DMS 273 (cell line): Measurements from ENCODE around the gene DOHH.

ENCODE experiments used
- DNase-seq: peaks from one replicate; lab custom pipeline; 2025; ENCODE audit not compliant: unreplicated experiment; lab: John Stamatoyannopoulos, UW

DOHH gene

DNA sequence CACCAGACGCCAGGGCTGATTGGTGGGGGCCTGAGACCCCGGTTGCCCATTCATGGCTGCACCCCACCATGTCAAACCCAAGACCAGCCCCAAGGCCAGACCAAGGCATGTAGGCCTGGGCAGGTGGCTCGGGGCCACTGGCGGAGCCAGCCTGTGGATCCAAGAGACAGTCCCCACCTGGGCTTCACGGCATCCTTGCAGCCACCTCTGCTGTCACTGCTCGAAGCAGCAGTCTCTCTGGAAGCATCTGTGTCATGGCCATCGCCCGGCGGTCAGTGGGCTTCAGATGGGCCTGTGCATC is 34.7 kb upstream of the DOHH start:
- DNase-seq: no peak

DNA sequence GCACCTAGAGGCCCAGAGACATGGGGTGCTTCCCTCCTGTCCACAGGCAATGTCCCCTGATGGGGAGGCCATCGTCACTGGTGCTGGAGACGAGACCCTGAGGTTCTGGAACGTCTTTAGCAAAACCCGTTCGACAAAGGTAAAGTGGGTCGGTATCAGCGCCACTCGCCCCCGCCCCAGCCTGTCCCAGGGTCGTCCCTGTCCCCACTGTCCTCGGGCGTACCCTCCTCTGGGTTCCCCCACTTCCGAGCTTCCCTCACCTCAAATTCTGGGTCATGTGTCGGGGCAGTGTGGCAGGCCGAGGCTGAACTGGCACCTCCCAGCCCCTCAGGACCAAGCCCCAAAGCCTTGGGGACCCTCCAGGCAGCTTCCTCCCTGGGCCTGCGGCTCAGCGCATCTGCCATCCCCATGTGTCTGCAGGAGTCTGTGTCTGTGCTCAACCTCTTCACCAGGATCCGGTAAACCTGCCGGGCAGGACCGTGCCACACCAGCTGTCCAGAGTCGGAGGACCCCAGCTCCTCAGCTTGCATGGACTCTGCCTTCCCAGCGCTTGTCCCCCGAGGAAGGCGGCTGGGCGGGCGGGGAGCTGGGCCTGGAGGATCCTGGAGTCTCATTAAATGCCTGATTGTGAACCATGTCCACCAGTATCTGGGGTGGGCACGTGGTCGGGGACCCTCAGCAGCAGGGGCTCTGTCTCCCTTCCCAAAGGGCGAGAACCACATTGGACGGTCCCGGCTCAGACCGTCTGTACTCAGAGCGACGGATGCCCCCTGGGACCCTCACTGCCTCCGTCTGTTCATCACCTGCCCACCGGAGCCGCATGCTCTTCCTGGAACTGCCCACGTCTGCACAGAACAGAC is 34.1 kb upstream of the DOHH start:
- DNase-seq: no peak

GRCh38 chr19:3533563-3534216 is 33.2 kb upstream of the DOHH start:
- no peak for DNase-seq

GRCh38 chr19:3533033-3533432 is 32.6 kb upstream of the DOHH start:
- DNase-seq: no peak

- DNase-seq: no peak
Observed at GRCh38 chr19:3532154-3532786, 31.8 kb upstream of the DOHH start.

DNA sequence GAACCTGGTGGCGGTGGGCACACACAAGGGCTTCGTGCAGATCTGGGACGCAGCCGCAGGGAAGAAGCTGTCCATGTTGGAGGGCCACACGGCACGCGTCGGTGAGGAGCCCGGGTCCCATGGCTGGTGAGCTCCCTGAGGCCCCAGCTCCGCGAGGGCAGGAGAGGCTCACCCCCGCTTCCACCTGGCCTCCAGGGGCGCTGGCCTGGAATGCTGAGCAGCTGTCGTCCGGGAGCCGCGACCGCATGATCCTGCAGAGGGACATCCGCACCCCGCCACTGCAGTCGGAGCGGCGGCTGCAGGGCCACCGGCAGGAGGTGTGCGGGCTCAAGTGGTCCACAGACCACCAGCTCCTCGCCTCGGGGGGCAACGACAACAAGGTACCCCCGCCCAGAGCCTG is 31.2 kb upstream of the DOHH start:
- DNase-seq: no peak

DNA sequence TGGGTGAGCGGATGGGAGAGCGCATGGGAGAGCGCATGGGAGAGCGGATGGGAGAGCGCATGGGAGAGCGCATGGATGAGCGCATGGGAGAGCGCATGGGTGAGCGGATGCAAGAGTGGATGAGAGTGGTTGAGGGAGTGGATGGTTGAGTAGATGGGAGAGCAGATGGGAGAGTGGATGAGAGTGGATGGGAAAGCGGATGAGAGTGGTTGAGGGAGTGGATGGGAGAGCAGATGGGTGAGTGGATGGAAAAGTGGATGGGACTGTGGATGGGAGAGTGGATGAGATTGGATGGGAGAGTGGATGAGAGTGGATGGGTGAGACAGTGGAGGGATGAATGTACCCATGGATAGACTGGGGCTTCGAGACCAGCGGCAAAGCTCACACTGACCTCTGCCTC is 29.9 kb upstream of the DOHH start:
- DNase-seq: no peak

DNA sequence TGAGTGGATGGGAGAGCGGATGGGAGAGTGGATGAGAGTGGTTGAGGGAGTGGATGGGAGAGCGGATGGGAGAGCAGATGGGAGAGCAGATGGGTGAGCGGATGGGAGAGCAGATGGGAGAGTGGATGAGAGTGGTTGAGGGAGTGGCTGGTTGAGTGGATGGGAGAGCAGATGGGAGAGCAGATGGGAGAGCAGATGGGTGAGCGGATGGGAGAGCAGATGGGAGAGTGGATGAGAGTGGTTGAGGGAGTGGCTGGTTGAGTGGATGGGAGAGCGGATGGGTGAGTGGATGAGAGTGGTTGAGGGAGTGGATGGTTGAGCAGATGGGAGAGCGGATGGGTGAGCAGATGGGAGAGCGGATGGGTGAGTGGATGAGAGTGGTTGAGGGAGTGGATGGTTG is 28.8 kb upstream of the DOHH start:
- DNase-seq: peak; percentile 64

GRCh38 chr19:3528539-3529211 is 28.2 kb upstream of the DOHH start:
- DNase-seq: no peak

DNA sequence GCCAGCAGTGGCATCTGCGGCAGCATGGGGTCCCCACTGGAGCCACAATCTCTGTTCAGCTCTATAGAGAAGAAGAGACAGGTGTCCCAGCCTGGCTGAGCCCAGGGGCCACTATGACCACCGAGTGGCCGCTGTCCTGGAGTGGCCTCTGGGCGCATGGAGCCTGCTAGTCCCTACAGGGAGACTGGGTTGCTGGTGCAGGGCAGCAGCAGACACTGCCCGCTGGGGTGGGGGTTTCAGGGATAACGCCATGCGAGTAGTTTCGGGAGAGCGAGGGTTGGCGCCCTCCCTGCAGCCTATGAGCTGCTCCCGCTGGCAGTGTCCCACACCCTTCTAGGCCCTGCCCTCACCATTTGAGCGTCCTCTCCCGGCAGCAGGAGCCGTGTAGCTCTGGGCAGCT is 27.6 kb upstream of the DOHH start:
- DNase-seq: no peak

- no peak for DNase-seq
Observed at GRCh38 chr19:3527238-3527910, 26.9 kb upstream of the DOHH start.

- DNase-seq: no peak
Observed at GRCh38 chr19:3526507-3527237, 26.2 kb upstream of the DOHH start.

- no peak for DNase-seq
Observed at GRCh38 chr19:3524904-3525451, 24.5 kb upstream of the DOHH start.

- DNase-seq: no peak
Observed at GRCh38 chr19:3524078-3524842, 23.8 kb upstream of the DOHH start.

DNA sequence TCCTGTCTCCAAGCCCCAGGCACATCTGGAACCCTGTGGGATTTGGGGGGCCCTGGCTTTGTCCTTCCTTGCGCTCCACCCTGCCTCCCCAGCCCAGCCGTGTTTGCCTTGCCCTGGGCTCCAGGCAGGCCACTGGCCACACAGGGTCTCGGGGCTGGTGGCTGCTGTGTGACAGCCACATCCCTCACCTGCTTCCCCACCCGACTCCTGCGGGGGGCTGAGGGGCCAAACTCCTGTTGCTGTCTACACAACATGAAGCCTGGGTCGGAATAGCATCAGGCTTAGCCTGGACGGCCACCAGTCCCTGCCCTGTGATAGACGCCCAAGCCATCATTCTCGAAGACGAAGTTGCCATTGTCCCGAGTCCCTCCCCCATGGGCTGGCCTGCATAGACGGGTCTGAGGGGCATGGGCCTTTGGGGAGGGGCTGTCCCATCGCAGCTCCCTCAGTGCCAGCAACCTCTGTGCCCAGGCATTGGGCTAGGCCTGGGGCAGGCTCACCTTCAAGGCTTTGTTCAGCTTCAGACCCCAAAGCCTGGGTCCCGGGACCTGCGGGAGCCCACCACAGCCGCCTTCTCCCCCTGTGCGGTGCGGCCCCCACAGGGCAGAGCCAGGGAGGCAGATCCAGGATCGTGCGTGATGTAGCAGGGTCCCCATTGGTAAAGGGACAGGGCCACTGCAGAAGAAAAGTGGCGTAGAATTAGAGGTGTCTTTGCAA is 23.0 kb upstream of the DOHH start:
- DNase-seq: no peak

DNA sequence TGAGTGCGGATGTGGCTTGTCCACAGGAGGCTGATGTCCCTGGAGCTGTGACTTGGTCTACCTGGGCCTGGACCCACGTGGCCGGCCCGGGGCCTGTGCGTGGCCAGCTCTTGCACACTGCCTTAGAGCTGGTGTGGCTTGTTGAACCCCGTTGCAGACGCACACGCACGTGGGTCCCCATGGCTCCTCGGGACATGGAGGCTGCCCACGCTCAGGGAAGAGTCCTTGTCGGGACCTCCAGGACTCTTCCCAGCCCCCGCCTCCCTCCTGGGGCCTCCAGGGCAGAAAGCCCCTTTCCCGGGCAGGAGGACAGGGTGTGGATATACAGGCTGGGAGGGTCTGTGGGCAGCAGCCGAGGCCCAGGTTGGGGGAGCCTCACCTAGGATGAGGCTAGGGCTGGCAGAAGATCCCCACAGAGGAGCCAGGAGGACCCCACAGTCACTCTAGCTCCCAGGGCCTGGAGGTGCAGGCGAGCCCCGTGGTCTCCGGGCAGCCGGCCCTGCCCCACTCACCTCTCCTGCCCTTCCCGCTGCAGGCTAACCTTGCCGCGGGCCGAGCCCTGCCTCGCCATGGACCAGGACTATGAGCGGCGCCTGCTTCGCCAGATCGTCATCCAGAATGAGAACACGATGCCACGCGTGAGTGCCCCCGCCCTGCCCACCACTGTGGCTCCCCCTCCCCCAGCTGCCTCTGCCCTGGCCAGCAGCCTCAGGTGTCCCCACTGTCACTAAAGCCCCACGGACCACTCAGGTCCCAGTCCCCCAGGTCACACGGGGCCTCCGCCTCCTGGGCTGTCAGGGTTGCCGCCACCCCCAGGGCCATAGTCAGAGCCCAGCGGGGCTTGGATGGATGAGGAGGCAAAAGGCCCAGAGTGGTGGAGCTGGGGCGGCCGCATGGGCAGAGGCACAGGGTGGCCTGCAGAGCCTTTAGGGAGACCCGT is 22.2 kb upstream of the DOHH start:
- DNase-seq: no peak

DNA sequence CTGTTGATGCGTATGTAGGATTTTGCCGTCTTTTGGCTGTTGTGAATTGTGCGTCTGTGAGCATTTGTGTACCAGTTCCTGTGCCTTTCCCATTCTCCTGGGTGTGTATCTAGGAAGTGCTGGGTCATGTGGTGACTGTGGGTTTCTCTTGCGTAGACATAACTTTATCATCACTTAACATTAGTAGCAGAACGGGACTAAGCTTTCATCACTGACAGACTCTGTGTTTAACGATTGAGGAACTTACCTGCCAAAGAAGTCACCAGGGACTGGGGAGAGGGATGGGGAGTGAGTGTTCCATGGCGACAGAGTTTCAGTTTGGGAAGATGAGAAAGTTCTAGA is 20.6 kb upstream of the DOHH start:
- no peak for DNase-seq
